ENCODE measurements around the gene BRSK1. TPM values are rescaled to one million over a fixed set of nuclear protein-coding genes. Genes with fewer than 3 reads are reported as not detected.

Gene BRSK1
- total and polyA plus RNA-seq, 8 donors: 1.5 to 67.7 (median 5.4) TPM; not detected in 2

DNA sequence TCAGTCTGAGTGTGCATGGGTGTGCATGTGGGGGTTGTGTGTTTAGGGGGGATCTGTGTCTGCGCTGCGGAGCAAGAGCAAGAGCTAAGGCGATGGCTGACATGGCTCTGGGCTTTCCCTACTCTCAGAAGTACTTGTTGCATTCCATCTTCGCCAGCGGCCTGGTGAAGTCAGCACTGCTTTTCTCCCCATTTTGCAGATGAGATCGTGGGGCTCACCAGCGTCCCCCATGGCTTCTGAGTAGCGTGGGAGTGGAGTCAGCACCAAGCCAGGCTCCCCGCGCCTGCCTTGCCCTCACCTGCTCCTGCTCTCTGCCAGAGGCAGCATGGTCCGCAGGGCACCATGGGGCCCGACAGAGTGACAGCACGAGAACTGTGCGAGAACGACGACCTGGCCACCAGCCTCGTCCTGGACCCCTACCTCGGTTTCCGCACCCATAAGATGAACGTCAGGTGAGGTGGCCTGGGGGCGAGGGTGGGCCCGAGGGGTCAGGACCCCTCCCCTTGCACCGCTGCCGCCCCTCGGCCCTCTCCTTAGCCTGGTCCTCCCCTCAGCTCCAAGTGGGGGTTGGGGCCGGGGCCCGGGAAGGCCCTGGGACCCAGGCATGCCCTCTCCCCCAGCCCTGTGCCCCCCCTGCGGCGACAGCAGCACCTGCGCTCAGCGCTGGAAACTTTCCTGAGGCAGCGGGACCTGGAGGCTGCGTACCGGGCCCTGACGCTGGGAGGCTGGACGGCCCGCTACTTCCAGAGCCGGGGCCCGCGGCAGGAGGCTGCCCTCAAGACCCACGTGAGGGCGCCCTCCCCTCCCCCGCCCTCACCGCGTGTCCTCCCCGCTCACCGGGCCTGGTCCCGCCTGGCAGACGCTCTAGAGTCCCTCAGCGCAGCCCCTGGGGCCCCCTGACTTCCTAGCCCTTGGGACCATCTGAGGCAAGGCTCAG, 58.1 kb downstream of the BRSK1 start:
- TF ChIP-seq POLR2AphosphoS5 (IDR thresholded peaks at IDR 0.05): no peak
- intact Hi-C loops (cut with DNase I; ENCODE audit: low total_unique reads): no loop called here
- Histone ChIP-seq H3K4me3 (peak overlapping the region; percentile 65 to 89 (median 78)), H3K9me3 (no peaks in the 10 kb centered on the region), H3K27ac (no peak overlapping the region), H3K27me3 (no peaks in the 10 kb centered on the region), H3K4me1 (peaks cover 17 to 47% (median 42%) of the 10 kb centered on the region in 4 donors), H3K36me3 (peaks cover 16 to 45% (median 33%) of the 10 kb centered on the region in 4 donors)
- DNase-seq: no peak
- WGBS, 5 donors: 80 to 90% (median 88%) methylated on average over 18 to 50 of the region's 50 CpGs

DNA sequence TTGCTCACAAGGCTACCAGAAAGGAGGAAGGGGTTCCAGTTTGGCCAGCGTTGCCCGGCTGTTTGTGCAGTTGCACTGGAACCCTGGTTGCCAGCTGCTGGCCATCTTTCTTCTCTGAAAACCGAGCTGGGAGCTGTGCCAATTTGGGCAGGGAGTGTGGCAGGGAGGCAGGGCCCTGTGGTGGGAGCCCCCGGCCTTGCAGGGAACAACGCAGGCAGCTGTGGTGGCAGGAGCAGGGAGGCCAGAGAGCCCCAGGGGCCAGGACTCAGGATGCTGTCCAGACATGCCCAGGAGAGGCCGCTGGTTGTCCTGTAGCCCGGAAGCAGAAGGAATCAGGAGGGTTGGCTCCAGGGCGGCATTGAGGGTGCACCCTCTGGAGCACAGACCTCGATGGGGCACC, 60.6 kb downstream of the BRSK1 start:
- no peak for DNase-seq
- Histone ChIP-seq H3K9me3 (no peaks in the 10 kb centered on the region), H3K4me3 (no peak overlapping the region), H3K4me1 (peaks cover 17 to 37% (median 34%) of the 10 kb centered on the region in 4 donors), H3K36me3 (peaks cover 16 to 54% (median 42%) of the 10 kb centered on the region in 4 donors), H3K27ac (no peak overlapping the region), H3K27me3 (peaks cover 0 to 2% (median 0%) of the 10 kb centered on the region in 3 donors)
- 74 to 84% (median 76%) methylated on average over 9 of the region's 9 CpGs for WGBS, 5 donors
- intact Hi-C loops (cut with DNase I; ENCODE audit: low total_unique reads): no loop called here
- TF ChIP-seq POLR2A (IDR thresholded peaks at IDR 0.05) (no peak), EP300 (IDR thresholded peaks at IDR 0.05) (no peak), POLR2AphosphoS5 (IDR thresholded peaks at IDR 0.05) (no peak)
- TF ChIP-seq, protein P1, sequence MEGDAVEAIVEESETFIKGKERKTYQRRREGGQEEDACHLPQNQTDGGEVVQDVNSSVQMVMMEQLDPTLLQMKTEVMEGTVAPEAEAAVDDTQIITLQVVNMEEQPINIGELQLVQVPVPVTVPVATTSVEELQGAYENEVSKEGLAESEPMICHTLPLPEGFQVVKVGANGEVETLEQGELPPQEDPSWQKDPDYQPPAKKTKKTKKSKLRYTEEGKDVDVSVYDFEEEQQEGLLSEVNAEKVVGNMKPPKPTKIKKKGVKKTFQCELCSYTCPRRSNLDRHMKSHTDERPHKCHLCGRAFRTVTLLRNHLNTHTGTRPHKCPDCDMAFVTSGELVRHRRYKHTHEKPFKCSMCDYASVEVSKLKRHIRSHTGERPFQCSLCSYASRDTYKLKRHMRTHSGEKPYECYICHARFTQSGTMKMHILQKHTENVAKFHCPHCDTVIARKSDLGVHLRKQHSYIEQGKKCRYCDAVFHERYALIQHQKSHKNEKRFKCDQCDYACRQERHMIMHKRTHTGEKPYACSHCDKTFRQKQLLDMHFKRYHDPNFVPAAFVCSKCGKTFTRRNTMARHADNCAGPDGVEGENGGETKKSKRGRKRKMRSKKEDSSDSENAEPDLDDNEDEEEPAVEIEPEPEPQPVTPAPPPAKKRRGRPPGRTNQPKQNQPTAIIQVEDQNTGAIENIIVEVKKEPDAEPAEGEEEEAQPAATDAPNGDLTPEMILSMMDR (IDR thresholded peaks at IDR 0.05): no peak

DNA sequence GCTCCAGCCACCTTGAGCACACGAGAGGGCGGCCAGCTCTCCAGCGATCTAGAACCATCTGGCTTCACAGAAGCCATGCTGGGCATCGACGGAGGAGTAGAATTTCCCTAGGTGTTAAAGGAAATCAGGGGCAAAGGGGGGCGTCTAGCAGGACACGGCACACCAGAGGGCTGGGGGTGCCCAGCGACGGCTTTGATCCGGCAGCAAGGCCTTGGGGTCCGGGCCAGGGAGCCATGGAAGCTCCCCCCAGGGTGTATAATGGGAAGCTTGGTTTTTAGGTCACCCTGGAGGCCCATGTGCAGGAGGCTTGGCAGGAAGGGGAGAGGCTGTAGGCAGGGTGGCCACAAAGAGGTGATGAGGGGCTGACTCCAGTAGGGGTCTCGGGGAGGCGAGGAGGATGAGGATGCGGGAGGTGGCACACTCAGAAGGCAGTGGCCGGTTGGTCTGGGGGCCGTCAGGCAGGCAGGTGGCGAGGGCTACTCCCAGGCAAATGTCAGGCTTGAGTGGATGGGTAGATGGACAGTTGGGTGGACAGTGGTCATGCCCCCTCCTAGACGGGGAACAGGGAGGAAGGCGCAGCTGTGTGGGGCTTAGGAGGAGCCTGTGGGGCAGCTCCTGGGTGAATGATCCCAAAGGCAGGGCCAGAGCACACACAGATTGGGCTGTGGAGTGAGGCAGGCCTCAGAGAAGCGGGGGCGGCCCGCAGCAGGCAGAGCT, 61.5 kb downstream of the BRSK1 start:
- Histone ChIP-seq H3K4me1 (peaks cover 15 to 33% (median 28%) of the 10 kb centered on the region in 4 donors), H3K27me3 (peaks cover 0 to 9% (median 0%) of the 10 kb centered on the region in 3 donors), H3K27ac (no peak overlapping the region), H3K9me3 (no peaks in the 10 kb centered on the region), H3K4me3 (no peak overlapping the region), H3K36me3 (peaks cover 16 to 54% (median 42%) of the 10 kb centered on the region in 4 donors)
- intact Hi-C loops (cut with DNase I; ENCODE audit: low total_unique reads): no loop called here
- TF ChIP-seq POLR2AphosphoS5 (IDR thresholded peaks at IDR 0.05): no peak
- TF ChIP-seq, protein P1 (IDR thresholded peaks at IDR 0.05): no peak
- TF ChIP-seq POLR2A (IDR thresholded peaks at IDR 0.05): no peak
- TF ChIP-seq EP300 (IDR thresholded peaks at IDR 0.05): no peak
- no peak for DNase-seq
- WGBS, 5 donors: 82 to 87% (median 86%) methylated on average over 22 of the region's 22 CpGs

DNA sequence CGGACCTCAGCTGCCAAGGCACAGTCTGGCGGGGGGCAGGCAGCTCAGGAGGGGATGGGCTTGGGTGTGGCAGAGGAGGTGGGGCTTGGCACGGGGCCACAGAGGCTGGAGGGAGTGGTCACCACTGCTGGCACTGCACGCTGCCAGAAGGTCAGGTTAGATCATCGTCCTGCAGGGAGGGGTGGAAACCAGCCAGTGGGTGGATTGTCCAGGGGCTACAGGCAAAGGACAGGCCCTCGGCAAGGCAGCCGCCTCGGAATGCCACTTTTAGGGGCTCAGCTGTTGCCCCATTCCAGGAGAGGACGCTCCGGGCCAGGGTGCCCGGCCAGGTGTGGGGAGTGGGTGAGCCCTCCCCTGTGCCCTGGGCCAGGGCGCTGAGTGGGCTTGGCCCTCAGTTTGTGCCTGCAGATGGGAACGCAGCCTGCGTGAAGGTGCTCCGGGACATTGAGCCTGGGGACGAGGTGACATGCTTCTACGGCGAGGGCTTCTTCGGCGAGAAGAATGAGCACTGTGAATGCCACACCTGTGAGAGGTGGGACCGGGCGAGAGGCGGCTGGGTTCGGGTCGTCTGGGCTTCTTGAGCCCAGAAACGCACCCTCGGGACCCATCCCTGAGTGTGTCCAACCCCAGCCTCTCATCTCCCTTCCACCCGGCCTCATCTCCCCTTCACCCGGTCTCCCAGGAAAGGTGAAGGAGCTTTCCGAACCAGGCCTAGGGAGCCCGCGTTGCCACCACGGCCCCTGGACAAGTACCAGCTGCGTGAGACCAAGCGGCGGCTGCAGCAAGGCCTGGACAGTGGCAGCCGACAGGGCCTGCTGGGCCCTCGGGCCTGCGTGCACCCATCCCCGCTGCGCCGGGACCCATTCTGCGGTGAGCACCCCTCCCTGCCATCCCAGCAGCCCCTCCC, 62.3 kb downstream of the BRSK1 start:
- Histone ChIP-seq H3K9me3 (no peaks in the 10 kb centered on the region), H3K27ac (no peak overlapping the region), H3K4me1 (peaks cover 6 to 25% (median 20%) of the 10 kb centered on the region in 4 donors), H3K36me3 (peaks cover 16 to 54% (median 42%) of the 10 kb centered on the region in 4 donors), H3K27me3 (peaks cover 0 to 17% (median 0%) of the 10 kb centered on the region in 3 donors), H3K4me3 (no peak overlapping the region)
- TF ChIP-seq POLR2A (IDR thresholded peaks at IDR 0.05): no peak
- no peak for TF ChIP-seq POLR2AphosphoS5 (IDR thresholded peaks at IDR 0.05)
- TF ChIP-seq, protein P1 (IDR thresholded peaks at IDR 0.05): no peak
- 76 to 83% (median 82%) methylated on average over 42 to 43 of the region's 43 CpGs for WGBS, 5 donors
- DNase-seq: peak; percentile 51 to 83
- intact Hi-C loops (cut with DNase I; ENCODE audit: low total_unique reads): no loop called here

Measured in stomach (tissue), 9 donors.